Parathyroid adenoma (tissue), 2 donors: ENCODE measurements around the gene EIF2AK2.

Experiments used
- H2AFZ ChIP-seq: fragments of 300-600 bp; sonication (generic); one replicate; pipeline ENCODE4 v1.7.0; 2017; ENCODE audit warnings: antibody characterized with exemption, mild to moderate bottlenecking
- H3K27ac ChIP-seq: fragments of 300-600 bp; sonication (generic); one replicate; pipeline ENCODE4 v1.7.0; 2017
- H3K27me3 ChIP-seq: fragments of 300-600 bp; sonication (generic); one replicate; pipeline ENCODE4 v1.7.0; 2017; ENCODE audit warnings: low read length; ENCODE audit not compliant: control insufficient read depth, insufficient read depth
- H3K36me3 ChIP-seq: fragments of 300-600 bp; sonication (generic); one replicate; pipeline ENCODE4 v1.7.0; 2017; ENCODE audit warnings: low read length; ENCODE audit not compliant: control insufficient read depth, insufficient read depth
- H3K4me1 ChIP-seq: fragments of 300-600 bp; sonication (generic); one replicate; pipeline ENCODE4 v1.7.0; 2017; ENCODE audit warnings: control low read depth
- H3K4me2 ChIP-seq: fragments of 300-600 bp; sonication (generic); one replicate; pipeline ENCODE4 v1.7.0; 2017; ENCODE audit warnings: low read length
- H3K4me3 ChIP-seq: fragments of 300-600 bp; sonication (generic); one replicate; pipeline ENCODE4 v1.7.0; 2017; ENCODE audit warnings: low read depth, low read length
- H3K79me2 ChIP-seq: fragments of 300-600 bp; sonication (generic); one replicate; pipeline ENCODE4 v1.7.0; 2017; ENCODE audit warnings: control low read depth
- H3K9ac ChIP-seq: fragments of 300-600 bp; sonication (generic); one replicate; pipeline ENCODE4 v1.7.0; 2017; ENCODE audit warnings: mild to moderate bottlenecking
- H3K9me3 ChIP-seq: fragments of 300-600 bp; sonication (generic); one replicate; pipeline ENCODE4 v1.7.0; 2017; ENCODE audit warnings: low read length; ENCODE audit not compliant: control insufficient read depth
- TF ChIP-seq, protein P1 (sequence below): fragments of 300-600 bp; sonication (generic); IDR thresholded peaks from one replicate; pipeline ENCODE4 v1.7.0; 2017; ENCODE audit warnings: antibody characterized with exemption, mild to moderate bottlenecking
- donor health status: primary hyperparathyroidism.

The EIF2AK2 gene

GRCh38 chr2:37148325-37148724, 8.5 kb downstream of the EIF2AK2 start:
- no peak overlapping the region for H3K4me2 ChIP-seq
- TF ChIP-seq, protein P1, sequence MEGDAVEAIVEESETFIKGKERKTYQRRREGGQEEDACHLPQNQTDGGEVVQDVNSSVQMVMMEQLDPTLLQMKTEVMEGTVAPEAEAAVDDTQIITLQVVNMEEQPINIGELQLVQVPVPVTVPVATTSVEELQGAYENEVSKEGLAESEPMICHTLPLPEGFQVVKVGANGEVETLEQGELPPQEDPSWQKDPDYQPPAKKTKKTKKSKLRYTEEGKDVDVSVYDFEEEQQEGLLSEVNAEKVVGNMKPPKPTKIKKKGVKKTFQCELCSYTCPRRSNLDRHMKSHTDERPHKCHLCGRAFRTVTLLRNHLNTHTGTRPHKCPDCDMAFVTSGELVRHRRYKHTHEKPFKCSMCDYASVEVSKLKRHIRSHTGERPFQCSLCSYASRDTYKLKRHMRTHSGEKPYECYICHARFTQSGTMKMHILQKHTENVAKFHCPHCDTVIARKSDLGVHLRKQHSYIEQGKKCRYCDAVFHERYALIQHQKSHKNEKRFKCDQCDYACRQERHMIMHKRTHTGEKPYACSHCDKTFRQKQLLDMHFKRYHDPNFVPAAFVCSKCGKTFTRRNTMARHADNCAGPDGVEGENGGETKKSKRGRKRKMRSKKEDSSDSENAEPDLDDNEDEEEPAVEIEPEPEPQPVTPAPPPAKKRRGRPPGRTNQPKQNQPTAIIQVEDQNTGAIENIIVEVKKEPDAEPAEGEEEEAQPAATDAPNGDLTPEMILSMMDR, result no peak

DNA sequence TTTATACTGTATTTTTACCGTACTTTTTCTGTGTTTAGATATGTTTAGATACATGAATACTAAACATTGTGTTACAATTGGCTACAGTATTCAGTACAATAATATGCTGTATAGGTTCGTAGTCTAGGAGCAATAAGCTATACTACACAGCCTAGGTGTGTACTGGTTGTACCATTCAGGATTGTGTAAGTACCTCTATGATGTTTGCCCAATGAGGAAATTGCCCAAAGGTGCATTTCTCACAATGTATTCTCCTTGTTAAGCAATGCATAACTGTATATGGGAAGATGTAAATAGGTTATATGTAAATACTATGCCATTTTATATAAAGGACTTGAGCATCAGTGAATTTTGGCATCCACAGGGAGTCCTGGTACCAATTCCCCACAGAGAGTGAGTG, 10.7 kb downstream of the EIF2AK2 start:
- no peaks in the 10 kb centered on the region for H3K36me3 ChIP-seq
- H3K4me2 ChIP-seq, result no peak overlapping the region
- H3K9me3 ChIP-seq, result no peaks in the 10 kb centered on the region
- no peak overlapping the region for H3K4me3 ChIP-seq
- peaks cover 3% of the 10 kb centered on the region for H3K79me2 ChIP-seq
- H2AFZ ChIP-seq, result no peak overlapping the region
- H3K27ac ChIP-seq, result no peak overlapping the region
- H3K9ac ChIP-seq, result no peak overlapping the region
- no peaks in the 10 kb centered on the region for H3K27me3 ChIP-seq
- H3K4me1 ChIP-seq, result no peaks in the 10 kb centered on the region
- TF ChIP-seq, protein P1, result no peak

More at GRCh38 chr2:37148325-37148724, 8.5 kb downstream of the EIF2AK2 start:
- no peaks in the 10 kb centered on the region for H3K9me3 ChIP-seq
- no peaks in the 10 kb centered on the region for H3K36me3 ChIP-seq
- H3K27me3 ChIP-seq, result no peaks in the 10 kb centered on the region
- no peak overlapping the region for H3K27ac ChIP-seq
- H3K9ac ChIP-seq, result no peak overlapping the region
- H2AFZ ChIP-seq, result no peak overlapping the region
- no peaks in the 10 kb centered on the region for H3K4me1 ChIP-seq
- peaks cover 5% of the 10 kb centered on the region for H3K79me2 ChIP-seq
- H3K4me3 ChIP-seq, result no peak overlapping the region

DNA sequence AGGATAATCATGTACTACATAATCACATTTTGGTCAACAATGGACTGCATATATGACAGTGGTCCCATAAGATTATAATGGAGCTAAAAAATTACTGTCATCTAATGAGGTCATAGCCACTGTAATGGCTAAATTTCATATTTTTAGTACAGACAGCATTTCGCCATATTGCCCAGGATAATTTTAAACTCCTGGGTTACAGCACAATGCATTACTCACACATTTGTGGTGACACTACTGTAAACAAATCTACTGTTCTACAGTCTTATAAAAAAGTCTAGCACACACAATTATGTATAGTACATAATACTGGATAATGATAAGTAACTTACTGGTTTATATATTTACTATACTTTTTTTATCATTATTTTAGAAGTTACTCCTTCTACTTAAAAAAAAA, 12.8 kb downstream of the EIF2AK2 start:
- peaks cover 6% of the 10 kb centered on the region for H3K79me2 ChIP-seq
- no peak overlapping the region for H3K27ac ChIP-seq
- H3K9me3 ChIP-seq, result no peaks in the 10 kb centered on the region
- TF ChIP-seq, protein P1, result no peak
- no peak overlapping the region for H3K4me2 ChIP-seq
- H2AFZ ChIP-seq, result no peak overlapping the region
- no peak overlapping the region for H3K4me3 ChIP-seq
- H3K4me1 ChIP-seq, result no peaks in the 10 kb centered on the region
- no peaks in the 10 kb centered on the region for H3K36me3 ChIP-seq
- H3K9ac ChIP-seq, result no peak overlapping the region
- H3K27me3 ChIP-seq, result no peaks in the 10 kb centered on the region

- no peaks in the 10 kb centered on the region for H3K27me3 ChIP-seq
- H3K9ac ChIP-seq, result no peak overlapping the region
- H3K27ac ChIP-seq, result no peak overlapping the region
- no peak overlapping the region for H3K4me2 ChIP-seq
- no peak overlapping the region for H2AFZ ChIP-seq
- H3K79me2 ChIP-seq, result peaks cover 6% of the 10 kb centered on the region
- H3K36me3 ChIP-seq, result no peaks in the 10 kb centered on the region
- TF ChIP-seq, protein P1, result no peak
- H3K4me3 ChIP-seq, result no peak overlapping the region
- no peaks in the 10 kb centered on the region for H3K4me1 ChIP-seq
- H3K9me3 ChIP-seq, result no peaks in the 10 kb centered on the region
These were observed 14.2 kb downstream of the EIF2AK2 start for GRCh38 chr2:37142546-37142945.

DNA sequence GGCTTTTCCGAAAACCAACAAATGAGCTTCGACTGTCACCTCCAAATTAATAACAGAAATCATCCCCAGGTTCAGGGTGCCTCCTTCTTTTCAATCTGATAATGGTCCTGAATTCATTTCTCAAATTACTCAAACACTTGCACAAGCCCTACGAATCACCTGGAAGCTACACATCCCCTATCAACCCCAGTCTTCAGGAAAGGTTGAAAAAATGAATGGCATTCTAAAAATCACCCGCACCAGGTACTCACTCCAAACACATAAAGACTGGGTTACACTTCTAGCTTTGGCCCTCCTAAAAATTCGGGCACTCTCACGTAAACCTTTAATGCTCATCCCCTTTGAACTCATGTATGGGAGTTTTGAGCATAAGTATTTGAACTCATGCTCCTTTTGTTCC, 23.9 kb downstream of the EIF2AK2 start:
- no peaks in the 10 kb centered on the region for H3K36me3 ChIP-seq

More for the DNA sequence above, 23.9 kb downstream of the EIF2AK2 start:
- Histone ChIP-seq H3K9ac (no peak overlapping the region), H2AFZ (no peak overlapping the region), H3K27me3 (no peaks in the 10 kb centered on the region), H3K4me3 (no peak overlapping the region), H3K9me3 (no peaks in the 10 kb centered on the region), H3K27ac (no peak overlapping the region), H3K4me1 (peaks cover 7% of the 10 kb centered on the region), H3K4me2 (no peak overlapping the region), H3K79me2 (peaks cover 14% of the 10 kb centered on the region)
- TF ChIP-seq, protein P1, result no peak
